ENCODE results near the gene SSTR1. TPM values are rescaled to one million over a fixed set of nuclear protein-coding genes. Genes with fewer than 3 reads are reported as not detected.

Gene SSTR1
- total RNA-seq, 4 donors from 2014 or later: 0.16 to 1.2 (median 0.37) TPM

DNA sequence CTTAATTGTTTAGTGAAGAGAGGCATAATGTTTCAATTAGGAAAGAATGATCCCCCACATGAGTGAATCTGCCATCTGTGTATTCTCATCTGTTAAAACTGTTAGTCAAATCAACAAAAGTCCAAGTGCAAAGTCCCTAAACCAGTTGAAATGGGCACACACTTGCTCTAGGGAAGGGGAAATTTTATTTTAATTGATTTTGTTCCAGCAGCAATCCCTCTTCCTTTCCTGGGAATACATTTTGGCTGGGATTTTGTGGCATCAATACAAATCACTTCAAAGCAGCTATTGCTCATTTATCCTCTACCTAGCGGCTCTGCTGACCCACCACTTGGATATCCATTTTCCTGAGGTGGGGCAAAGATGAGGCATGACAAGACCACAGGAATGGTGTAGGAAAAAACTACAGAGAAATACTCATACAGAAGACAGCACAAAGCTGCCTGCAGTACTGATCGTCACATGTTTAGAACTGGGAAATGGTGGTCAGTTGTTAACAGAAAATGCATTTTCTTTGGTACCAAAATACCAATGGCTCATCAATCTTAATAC lies 9.8 kb upstream of the SSTR1 start:
- Histone ChIP-seq H3K27ac (no peak overlapping the region), H3K4me1 (no peaks in the 10 kb centered on the region), H3K4me3 (no peak overlapping the region), H3K27me3 (no peaks in the 10 kb centered on the region), H3K36me3 (no peaks in the 10 kb centered on the region), H3K9me3 (no peaks in the 10 kb centered on the region)
- TF ChIP-seq POLR2AphosphoS5 (IDR thresholded peaks at IDR 0.05) (no peak), POLR2A (IDR thresholded peaks at IDR 0.05) (no peak), EP300 (IDR thresholded peaks at IDR 0.05) (no peak)
- TF ChIP-seq, protein P1, sequence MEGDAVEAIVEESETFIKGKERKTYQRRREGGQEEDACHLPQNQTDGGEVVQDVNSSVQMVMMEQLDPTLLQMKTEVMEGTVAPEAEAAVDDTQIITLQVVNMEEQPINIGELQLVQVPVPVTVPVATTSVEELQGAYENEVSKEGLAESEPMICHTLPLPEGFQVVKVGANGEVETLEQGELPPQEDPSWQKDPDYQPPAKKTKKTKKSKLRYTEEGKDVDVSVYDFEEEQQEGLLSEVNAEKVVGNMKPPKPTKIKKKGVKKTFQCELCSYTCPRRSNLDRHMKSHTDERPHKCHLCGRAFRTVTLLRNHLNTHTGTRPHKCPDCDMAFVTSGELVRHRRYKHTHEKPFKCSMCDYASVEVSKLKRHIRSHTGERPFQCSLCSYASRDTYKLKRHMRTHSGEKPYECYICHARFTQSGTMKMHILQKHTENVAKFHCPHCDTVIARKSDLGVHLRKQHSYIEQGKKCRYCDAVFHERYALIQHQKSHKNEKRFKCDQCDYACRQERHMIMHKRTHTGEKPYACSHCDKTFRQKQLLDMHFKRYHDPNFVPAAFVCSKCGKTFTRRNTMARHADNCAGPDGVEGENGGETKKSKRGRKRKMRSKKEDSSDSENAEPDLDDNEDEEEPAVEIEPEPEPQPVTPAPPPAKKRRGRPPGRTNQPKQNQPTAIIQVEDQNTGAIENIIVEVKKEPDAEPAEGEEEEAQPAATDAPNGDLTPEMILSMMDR (IDR thresholded peaks at IDR 0.05): no peak
- 83 to 86% methylated on average over 1 to 2 of the region's 2 CpGs for WGBS, 2 donors (ENCODE audit: low coverage in 1 of 2)
- ATAC-seq: no peak

GRCh38 chr14:38198425-38198824 lies 9.3 kb upstream of the SSTR1 start:
- H3K36me3 ChIP-seq: no peaks in the 10 kb centered on the region
- 62 to 80% methylated on average over 3 to 4 of the region's 4 CpGs for WGBS, 2 donors (ENCODE audit: low coverage in 1 of 2)

GRCh38 chr14:38199076-38199475 lies 8.6 kb upstream of the SSTR1 start:
- no peak for ATAC-seq
- WGBS, 2 donors (ENCODE audit: low coverage in 1 of 2): 86% methylated on average over 3 to 7 of the region's 9 CpGs
- no peak overlapping the region for H3K27ac ChIP-seq
- no peak overlapping the region for H3K4me3 ChIP-seq
- H3K27me3 ChIP-seq: no peaks in the 10 kb centered on the region
- no peaks in the 10 kb centered on the region for H3K9me3 ChIP-seq
- no peaks in the 10 kb centered on the region for H3K4me1 ChIP-seq
- H3K36me3 ChIP-seq: no peaks in the 10 kb centered on the region
- no peak for TF ChIP-seq POLR2AphosphoS5 (IDR thresholded peaks at IDR 0.05)
- no peak for TF ChIP-seq EP300 (IDR thresholded peaks at IDR 0.05)
- no peak for TF ChIP-seq POLR2A (IDR thresholded peaks at IDR 0.05)
- TF ChIP-seq, protein P1 (IDR thresholded peaks at IDR 0.05): no peak

More at GRCh38 chr14:38198425-38198824, 9.3 kb upstream of the SSTR1 start:
- Histone ChIP-seq H3K4me3 (no peak overlapping the region), H3K4me1 (no peaks in the 10 kb centered on the region), H3K9me3 (no peaks in the 10 kb centered on the region), H3K27ac (no peak overlapping the region), H3K27me3 (no peaks in the 10 kb centered on the region)
- ATAC-seq: no peak
- no peak for TF ChIP-seq POLR2AphosphoS5 (IDR thresholded peaks at IDR 0.05)

DNA sequence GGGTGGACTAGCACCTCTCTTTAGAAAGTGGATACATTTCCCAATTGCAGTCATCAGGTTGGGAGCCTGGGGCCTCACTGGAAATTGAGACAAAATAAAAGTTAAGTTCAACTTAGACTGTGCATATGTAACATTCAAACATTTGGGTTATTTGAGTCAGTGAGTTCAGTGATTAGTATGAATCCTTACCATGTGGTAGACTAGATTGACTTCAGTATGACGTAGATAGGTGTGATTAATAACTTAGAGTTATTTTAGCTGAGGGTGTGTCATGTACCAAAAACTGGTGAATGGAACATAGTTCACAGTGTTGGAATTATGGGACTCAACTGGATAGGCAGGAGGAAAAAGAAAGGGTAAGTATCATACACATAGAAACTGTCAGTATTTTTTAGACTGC lies 8.0 kb upstream of the SSTR1 start:
- WGBS, 2 donors (ENCODE audit: low coverage in 1 of 2): 67 to 71% methylated on average over 1 of the region's 1 CpG
- ATAC-seq: no peak
- H3K27ac ChIP-seq: no peak overlapping the region

GRCh38 chr14:38201137-38201828 lies 6.4 kb upstream of the SSTR1 start:
- H3K4me1 ChIP-seq: no peaks in the 10 kb centered on the region
- H3K36me3 ChIP-seq: no peaks in the 10 kb centered on the region
- H3K27me3 ChIP-seq: peaks cover 6% of the 10 kb centered on the region
- no peak for TF ChIP-seq EP300 (IDR thresholded peaks at IDR 0.05)
- no peak overlapping the region for H3K4me3 ChIP-seq
- H3K9me3 ChIP-seq: peaks cover 0 to 5% (median 0%) of the 10 kb centered on the region in 3 donors
- ATAC-seq: no peak
- no peak overlapping the region for H3K27ac ChIP-seq
- 81 to 90% methylated on average over 2 to 5 of the region's 5 CpGs for WGBS, 2 donors (ENCODE audit: low coverage in 1 of 2)

More for the DNA sequence above, 8.0 kb upstream of the SSTR1 start:
- TF ChIP-seq POLR2AphosphoS5 (IDR thresholded peaks at IDR 0.05) (no peak), POLR2A (IDR thresholded peaks at IDR 0.05) (no peak), EP300 (IDR thresholded peaks at IDR 0.05) (no peak)
- TF ChIP-seq, protein P1 (IDR thresholded peaks at IDR 0.05): no peak
- Histone ChIP-seq H3K4me1 (no peaks in the 10 kb centered on the region), H3K4me3 (no peak overlapping the region), H3K9me3 (no peaks in the 10 kb centered on the region), H3K36me3 (no peaks in the 10 kb centered on the region), H3K27me3 (no peaks in the 10 kb centered on the region)
